Loucy (cell line): Measurements from ENCODE around the gene NDE1.

Experiments used
- EZH2phosphoT487 ChIP-seq: fragments of 200-600 bp; IDR thresholded peaks from 2 replicates; pipeline ENCODE4 v1.6.1; 2018; ENCODE audit warnings: antibody characterized with exemption, mild to moderate bottlenecking, moderate library complexity, borderline replicate concordance
- TF ChIP-seq, protein P1 (sequence below): fragments of 200-600 bp; sonication (generic); conservative IDR thresholded peaks from 2 replicates; pipeline ENCODE4 v1.5.1; 2014; ENCODE audit warnings: mild to moderate bottlenecking, antibody characterized with exemption, low read length

DNA sequence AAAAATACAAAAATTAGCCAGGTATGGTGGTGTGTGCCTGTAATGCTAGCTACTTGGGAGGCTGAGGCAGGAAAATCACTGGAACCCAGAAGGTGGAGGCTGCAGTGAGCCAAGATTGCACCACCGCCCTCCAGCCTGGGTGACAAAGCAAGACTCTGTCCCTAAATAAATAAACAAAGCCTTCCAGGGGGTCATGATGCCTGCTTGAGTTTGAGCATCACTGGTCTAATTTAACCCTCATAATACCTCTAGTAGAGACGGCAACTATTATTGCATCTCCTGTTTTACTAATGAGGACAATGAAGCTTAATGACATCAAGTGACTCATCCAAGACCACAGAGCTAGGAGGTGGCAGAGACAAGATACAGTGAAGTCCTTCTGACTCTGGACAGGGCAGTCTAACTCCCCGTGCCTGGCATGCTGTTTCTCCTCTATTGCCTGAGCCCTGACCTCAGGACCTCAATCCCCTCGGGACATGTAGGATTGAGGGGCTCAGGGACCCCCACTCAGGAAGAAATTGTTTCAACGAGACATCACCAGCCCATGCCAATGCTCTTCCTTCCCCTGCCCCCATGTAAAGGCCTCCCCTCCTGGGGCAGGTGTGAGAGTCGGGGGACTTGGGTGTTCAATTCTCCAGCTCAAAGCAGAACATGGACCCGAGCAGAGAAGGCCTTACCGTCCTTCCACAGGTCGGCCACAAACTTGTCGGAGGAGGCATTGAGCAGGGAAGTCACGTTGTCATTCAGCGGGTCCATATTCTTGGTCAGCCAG is 102.9 kb downstream of the NDE1 start:
- TF ChIP-seq, protein P1, sequence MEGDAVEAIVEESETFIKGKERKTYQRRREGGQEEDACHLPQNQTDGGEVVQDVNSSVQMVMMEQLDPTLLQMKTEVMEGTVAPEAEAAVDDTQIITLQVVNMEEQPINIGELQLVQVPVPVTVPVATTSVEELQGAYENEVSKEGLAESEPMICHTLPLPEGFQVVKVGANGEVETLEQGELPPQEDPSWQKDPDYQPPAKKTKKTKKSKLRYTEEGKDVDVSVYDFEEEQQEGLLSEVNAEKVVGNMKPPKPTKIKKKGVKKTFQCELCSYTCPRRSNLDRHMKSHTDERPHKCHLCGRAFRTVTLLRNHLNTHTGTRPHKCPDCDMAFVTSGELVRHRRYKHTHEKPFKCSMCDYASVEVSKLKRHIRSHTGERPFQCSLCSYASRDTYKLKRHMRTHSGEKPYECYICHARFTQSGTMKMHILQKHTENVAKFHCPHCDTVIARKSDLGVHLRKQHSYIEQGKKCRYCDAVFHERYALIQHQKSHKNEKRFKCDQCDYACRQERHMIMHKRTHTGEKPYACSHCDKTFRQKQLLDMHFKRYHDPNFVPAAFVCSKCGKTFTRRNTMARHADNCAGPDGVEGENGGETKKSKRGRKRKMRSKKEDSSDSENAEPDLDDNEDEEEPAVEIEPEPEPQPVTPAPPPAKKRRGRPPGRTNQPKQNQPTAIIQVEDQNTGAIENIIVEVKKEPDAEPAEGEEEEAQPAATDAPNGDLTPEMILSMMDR: no peak
- no peak for TF ChIP-seq EZH2phosphoT487
